CD4-positive, alpha-beta T cell (primary cell): Measurements from ENCODE around the gene TFAP2E. TPM values are rescaled to one million over a fixed set of nuclear protein-coding genes. Genes with fewer than 3 reads are reported as not detected.
A peak's percentile ranks its signal among the peaks of the same experiment; 100 is the strongest.

ENCODE experiments used
- ATAC-seq: fragments of 200-7000 bp; cut with Tn5 transposase; one replicate; pipeline ENCODE4 v1.10.0; 2022; ENCODE audit warnings: mild to moderate bottlenecking; ENCODE audit not compliant: poor library complexity
- CTCF ChIA-PET: fragments of 350-600 bp; sonication (Branson Sonifier 250); formaldehyde crosslinking; loops from one replicate; lab custom pipeline; 2021; ENCODE audit warnings: antibody characterized with exemption, inconsistent platforms; lab: Charles Lee
- POLR2A ChIA-PET: fragments of 350-600 bp; sonication (Branson Sonifier 250); formaldehyde crosslinking; loops from one replicate; lab custom pipeline; 2021; ENCODE audit warnings: antibody characterized with exemption, inconsistent platforms; lab: Charles Lee
- DNase-seq, 14 experiments: peaks; one replicate each; pipeline ENCODE4 v3.0.0-alpha.2; 2013 to 2020; ENCODE audit warnings: mixed read lengths in 2 of 14
- H3K27ac ChIP-seq, 2 donors: one replicate each; pipeline versions ENCODE4 v1.5.1 to v1.7.0; 2013; ENCODE audit warnings: low read length in 2 of 2, low read depth in 1 of 2, mild to moderate bottlenecking in 1 of 2
- H3K27me3 ChIP-seq, 2 experiments: 1 replicate in 1 of 2; 2 replicates in 1 of 2; pipeline versions ENCODE4 v1.6.1 to v1.7.0; 2013; ENCODE audit warnings: low read length in 2 of 2, control low read depth in 1 of 2, mild to moderate bottlenecking in 1 of 2, moderate library complexity in 1 of 2; ENCODE audit not compliant: insufficient read depth in 2 of 2, control insufficient read depth in 1 of 2
- H3K36me3 ChIP-seq: one replicate; pipeline ENCODE4 v1.6.1; 2013; ENCODE audit warnings: low read length, control low read depth; ENCODE audit not compliant: insufficient read depth
- H3K4me1 ChIP-seq: one replicate; pipeline ENCODE4 v1.6.1; 2013; ENCODE audit warnings: low read length, control low read depth; ENCODE audit not compliant: insufficient read depth
- H3K4me3 ChIP-seq: one replicate; pipeline ENCODE4 v1.5.1; 2013; ENCODE audit warnings: mild to moderate bottlenecking, low read length, moderate library complexity
- H3K9me3 ChIP-seq, 2 experiments: 1 replicate in 1 of 2; 2 replicates in 1 of 2; pipeline versions ENCODE4 v1.6.1 to v1.7.0; 2013; ENCODE audit warnings: low read length in 2 of 2, mild to moderate bottlenecking in 2 of 2, control low read depth in 1 of 2, moderate library complexity in 1 of 2; ENCODE audit not compliant: control insufficient read depth in 1 of 2, insufficient read depth in 1 of 2
- H3K27ac Mint-ChIP-seq: one replicate; pipeline ENCODE4 v1.8.0; 2020; ENCODE audit warnings: mixed read lengths
- H3K27me3 Mint-ChIP-seq: one replicate; pipeline ENCODE4 v1.8.0; 2021; ENCODE audit warnings: mixed read lengths
- H3K36me3 Mint-ChIP-seq: one replicate; pipeline ENCODE4 v1.8.0; 2021; ENCODE audit warnings: low read depth, mixed read lengths
- H3K4me1 Mint-ChIP-seq: one replicate; pipeline ENCODE4 v1.8.0; 2021; ENCODE audit warnings: low read depth, mixed read lengths
- H3K4me3 Mint-ChIP-seq: one replicate; pipeline ENCODE4 v1.8.0; 2020; ENCODE audit warnings: mild to moderate bottlenecking, mixed read lengths
- H3K9me3 Mint-ChIP-seq: one replicate; pipeline ENCODE4 v1.8.0; 2020; ENCODE audit warnings: mixed read lengths
- intact Hi-C, 2 experiments: fragments of 100-400 bp; cut with DNase I in 1 of 2; cut with micrococcal nuclease in 1 of 2; formaldehyde crosslinking; loops; one replicate each; pipeline versions ENCODE4 v1.15.1 to v1.9.0; 2023 to 2025; cut with DNase I, micrococcal nuclease
- total RNA-seq, 174 experiments: library from RNA in 2 of 174; stranded (reverse) in 2 of 174; gene quantifications; one replicate each; pipeline ENCODE4 v1.2.3 and lab custom pipeline; 2021 to 2026
- TF ChIP-seq, protein P1 (sequence below): fragments of 200-600 bp; IDR thresholded peaks from one replicate; pipeline ENCODE4 v1.8.0; 2022; ENCODE audit warnings: antibody characterized with exemption, mild to moderate bottlenecking

Gene TFAP2E
- total RNA-seq, 2 experiments from 2014 or later = 3.0 to 3.8 TPM

DNA sequence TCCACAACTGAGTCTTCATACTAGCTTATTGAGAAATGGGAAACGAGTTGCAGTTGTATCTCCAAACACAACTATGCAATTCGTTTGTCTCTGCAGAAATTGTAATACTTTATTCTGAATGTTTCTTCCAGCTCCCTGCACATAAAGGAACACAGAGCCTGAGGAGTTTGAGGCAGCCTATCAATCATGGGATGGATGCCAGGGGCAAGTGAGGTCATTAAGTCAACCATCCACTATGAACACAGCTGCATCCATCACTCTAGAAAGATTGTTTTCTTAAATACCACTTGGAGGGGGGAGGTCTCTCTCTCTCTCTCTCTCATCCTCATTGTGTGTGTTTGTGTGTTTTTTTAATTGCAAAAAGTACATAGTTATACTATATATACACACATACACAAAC lies 71.1 kb downstream of the TFAP2E start:
- peak overlapping the region; percentile 56 for H3K4me3 Mint-ChIP-seq
- intact Hi-C loops = loop anchor here (5.0 to 10.0 kb wide), 3 partner anchors 73 to 821 kb away; partner anchors contain the start of genes C1orf216 (in 2 of the 2), CLSPN (in 1 of the 2) and MRPS15 (in 1 of the 2)

More for the DNA sequence above, 71.1 kb downstream of the TFAP2E start:
- H3K36me3 Mint-ChIP-seq = peaks cover 7% of the 10 kb centered on the region
- peaks cover 43% of the 10 kb centered on the region for H3K27me3 Mint-ChIP-seq
- DNase-seq (no peak), ATAC-seq (no peak)
- no peak overlapping the region for H3K27ac Mint-ChIP-seq
- TF ChIP-seq, protein P1, sequence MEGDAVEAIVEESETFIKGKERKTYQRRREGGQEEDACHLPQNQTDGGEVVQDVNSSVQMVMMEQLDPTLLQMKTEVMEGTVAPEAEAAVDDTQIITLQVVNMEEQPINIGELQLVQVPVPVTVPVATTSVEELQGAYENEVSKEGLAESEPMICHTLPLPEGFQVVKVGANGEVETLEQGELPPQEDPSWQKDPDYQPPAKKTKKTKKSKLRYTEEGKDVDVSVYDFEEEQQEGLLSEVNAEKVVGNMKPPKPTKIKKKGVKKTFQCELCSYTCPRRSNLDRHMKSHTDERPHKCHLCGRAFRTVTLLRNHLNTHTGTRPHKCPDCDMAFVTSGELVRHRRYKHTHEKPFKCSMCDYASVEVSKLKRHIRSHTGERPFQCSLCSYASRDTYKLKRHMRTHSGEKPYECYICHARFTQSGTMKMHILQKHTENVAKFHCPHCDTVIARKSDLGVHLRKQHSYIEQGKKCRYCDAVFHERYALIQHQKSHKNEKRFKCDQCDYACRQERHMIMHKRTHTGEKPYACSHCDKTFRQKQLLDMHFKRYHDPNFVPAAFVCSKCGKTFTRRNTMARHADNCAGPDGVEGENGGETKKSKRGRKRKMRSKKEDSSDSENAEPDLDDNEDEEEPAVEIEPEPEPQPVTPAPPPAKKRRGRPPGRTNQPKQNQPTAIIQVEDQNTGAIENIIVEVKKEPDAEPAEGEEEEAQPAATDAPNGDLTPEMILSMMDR = no peak
- Histone ChIP-seq H3K27me3 (peaks cover 0 to 18% of the 10 kb centered on the region in 2 experiments), H3K4me3 (no peak overlapping the region), H3K27ac (no peak overlapping the region), H3K4me1 (peaks cover 15% of the 10 kb centered on the region), H3K36me3 (no peaks in the 10 kb centered on the region), H3K9me3 (no peaks in the 10 kb centered on the region)
- H3K4me1 Mint-ChIP-seq = peaks cover 28% of the 10 kb centered on the region
- POLR2A ChIA-PET = interaction anchor here (0.6 kb wide), 1 partner anchor 100 kb away, joined by 3 read pairs; no protein-coding TSS in a partner anchor
- no peaks in the 10 kb centered on the region for H3K9me3 Mint-ChIP-seq
- CTCF ChIA-PET = interaction anchor here (1.2 kb wide), 1 partner anchor 9 kb away, joined by 3 read pairs; no protein-coding TSS in a partner anchor

Other genes with a start within 250 kb of the TFAP2E start
- 10 to 100 TPM; 50.9 to 53.3 TPM for gene KIAA0319L, start 15.9 kb upstream of the TFAP2E start, total RNA-seq
- gene NCDN, start 15.5 kb upstream of the TFAP2E start, total RNA-seq = 10 to 100 TPM; 12.8 to 14.2 TPM
- 10 to 100 TPM; 34.0 to 35.3 TPM for gene PSMB2, start 68.2 kb downstream of the TFAP2E start, total RNA-seq
- gene C1orf216, start 145.6 kb downstream of the TFAP2E start, total RNA-seq = 1 to 10 TPM; 2.9 to 3.8 TPM
- under 1 TPM; 0.59 to 0.60 TPM for gene CLSPN, start 196.7 kb downstream of the TFAP2E start, total RNA-seq
- 1 to 10 TPM; 7.4 to 8.1 TPM for gene AGO4, start 234.7 kb downstream of the TFAP2E start, total RNA-seq